IPS DF 6.9 (cell line): ENCODE measurements around the gene PTPRN2.
"Not testable (repeated sequence)": the region's sequence is repeated elsewhere in the genome, so short reads cannot be mapped to it uniquely, and the experiment has no call there.

Experiments used
- DNase-seq: peaks from one replicate; pipeline ENCODE4 v3.0.0-alpha.2; 2013; ENCODE audit warnings: low read depth, low spot score
- H3K27ac ChIP-seq: one replicate; pipeline ENCODE4 v1.5.1; 2013; ENCODE audit warnings: low read length, control low read depth
- H3K27me3 ChIP-seq: 2 replicates; pipeline ENCODE4 v1.6.1; 2013; ENCODE audit warnings: mild to moderate bottlenecking, low read length; ENCODE audit not compliant: control insufficient read depth, insufficient read depth
- H3K36me3 ChIP-seq: 2 replicates; pipeline ENCODE4 v1.6.1; 2013; ENCODE audit warnings: low read length; ENCODE audit not compliant: control insufficient read depth, insufficient read depth
- H3K4me1 ChIP-seq: 2 replicates; pipeline ENCODE4 v1.6.1; 2013; ENCODE audit warnings: low read length; ENCODE audit not compliant: control insufficient read depth, insufficient read depth
- H3K4me3 ChIP-seq: 2 replicates; pipeline ENCODE4 v1.5.1; 2013; ENCODE audit warnings: mild to moderate bottlenecking, low read length
- H3K9me3 ChIP-seq: 2 replicates; pipeline ENCODE4 v1.6.1; 2013; ENCODE audit warnings: low read length, inconsistent platforms; ENCODE audit not compliant: control insufficient read depth, insufficient read depth
- WGBS: extraction: QIAGEN DNeasy Blood & Tissue Kit; methylation state at CpG from one replicate; pipeline ENCODE4 v1.1.7; 2013; ENCODE audit warnings: mixed read lengths, missing lambda C conversion rate; ENCODE audit not compliant: insufficient read length, insufficient coverage; 5-methylcytosine and 5-hydroxymethylcytosine counted together

Gene PTPRN2

DNA sequence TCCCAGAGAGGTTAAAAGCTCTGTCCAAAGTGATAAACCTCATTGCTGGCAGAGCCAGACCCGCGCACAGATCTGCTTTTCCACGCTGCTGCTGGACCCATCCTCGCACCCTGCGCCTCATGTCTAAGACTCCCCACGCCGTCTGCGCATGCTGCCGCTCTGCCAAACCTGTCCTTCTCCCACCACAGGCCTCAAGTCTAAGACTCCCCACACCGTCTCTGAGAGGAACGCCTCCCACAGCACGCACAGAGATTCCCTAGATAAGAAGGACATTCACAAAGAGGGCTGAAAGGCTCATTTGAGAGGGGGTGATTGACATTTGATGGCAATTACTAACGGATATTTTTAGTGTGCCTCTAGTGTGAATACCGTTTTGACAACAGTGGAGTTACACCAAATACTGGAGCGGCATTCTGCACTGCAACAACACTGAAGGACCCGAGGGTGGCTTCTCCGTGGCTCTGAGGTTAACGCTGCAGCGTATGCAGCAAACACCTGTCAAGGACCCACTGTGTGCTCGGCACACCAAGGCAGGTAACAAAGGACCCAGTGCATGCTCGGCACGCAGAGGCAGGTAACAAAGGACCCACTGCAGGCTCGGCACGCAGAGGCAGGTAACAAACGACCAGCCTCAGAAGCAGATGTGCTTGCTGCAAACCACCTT is 1019.4 kb downstream of the PTPRN2 start:
- Histone ChIP-seq H3K27ac (no peak overlapping the region), H3K9me3 (peaks cover 22% of the 10 kb centered on the region), H3K4me1 (no peaks in the 10 kb centered on the region), H3K27me3 (no peaks in the 10 kb centered on the region), H3K36me3 (no peaks in the 10 kb centered on the region), H3K4me3 (no peak overlapping the region)
- WGBS, result no CpG with 5 or more reads among the region's 25 CpGs
- DNase-seq, result no peak

DNA sequence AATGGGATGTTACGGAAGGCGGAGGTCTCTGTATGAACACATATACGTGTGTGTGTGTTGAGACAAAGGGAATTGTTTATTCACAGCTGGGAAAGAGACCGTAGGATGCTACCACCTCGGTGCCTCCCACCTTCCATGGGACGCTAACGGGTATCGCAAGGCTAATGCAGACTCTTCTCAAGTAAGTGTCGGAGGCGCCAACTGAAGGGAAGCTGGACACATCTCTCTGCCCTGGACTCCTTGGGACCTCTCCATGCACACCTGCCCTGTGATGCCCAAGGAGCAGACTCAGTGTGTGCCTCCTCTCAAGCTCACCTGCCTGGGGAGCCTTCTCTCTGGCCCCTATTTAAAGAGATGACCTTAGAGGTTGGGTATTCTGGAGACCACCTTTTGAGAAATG is 1020.0 kb downstream of the PTPRN2 start:
- WGBS, result no CpG with 5 or more reads among the region's 10 CpGs
- Histone ChIP-seq H3K36me3 (no peaks in the 10 kb centered on the region), H3K4me1 (no peaks in the 10 kb centered on the region), H3K9me3 (peaks cover 21% of the 10 kb centered on the region), H3K27ac (no peak overlapping the region), H3K27me3 (no peaks in the 10 kb centered on the region), H3K4me3 (no peak overlapping the region)
- DNase-seq, result no peak

DNA sequence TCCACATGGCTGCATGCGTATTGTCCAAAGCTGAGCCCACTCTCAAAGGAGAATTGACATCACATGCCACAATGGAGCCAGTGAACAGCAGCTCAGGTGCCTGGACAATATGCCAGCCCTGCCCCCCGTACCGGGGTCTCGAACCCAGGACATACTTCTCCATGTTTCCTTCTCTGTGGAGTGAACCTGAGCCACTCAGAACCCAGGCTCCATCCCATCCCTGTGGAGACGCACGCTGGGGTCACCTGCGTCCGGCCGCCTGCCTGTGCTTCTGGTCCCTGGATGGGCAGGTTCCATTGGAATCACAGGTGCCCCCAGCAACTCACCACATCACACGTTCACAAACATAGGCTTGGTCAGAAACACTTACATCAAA is 1021.0 kb downstream of the PTPRN2 start:
- no peak overlapping the region for H3K4me3 ChIP-seq
- DNase-seq, result no peak
- no peak overlapping the region for H3K27ac ChIP-seq
- H3K36me3 ChIP-seq, result no peaks in the 10 kb centered on the region
- H3K9me3 ChIP-seq, result peaks cover 24% of the 10 kb centered on the region
- H3K27me3 ChIP-seq, result no peaks in the 10 kb centered on the region
- no CpG with 5 or more reads among the region's 10 CpGs for WGBS
- no peaks in the 10 kb centered on the region for H3K4me1 ChIP-seq

DNA sequence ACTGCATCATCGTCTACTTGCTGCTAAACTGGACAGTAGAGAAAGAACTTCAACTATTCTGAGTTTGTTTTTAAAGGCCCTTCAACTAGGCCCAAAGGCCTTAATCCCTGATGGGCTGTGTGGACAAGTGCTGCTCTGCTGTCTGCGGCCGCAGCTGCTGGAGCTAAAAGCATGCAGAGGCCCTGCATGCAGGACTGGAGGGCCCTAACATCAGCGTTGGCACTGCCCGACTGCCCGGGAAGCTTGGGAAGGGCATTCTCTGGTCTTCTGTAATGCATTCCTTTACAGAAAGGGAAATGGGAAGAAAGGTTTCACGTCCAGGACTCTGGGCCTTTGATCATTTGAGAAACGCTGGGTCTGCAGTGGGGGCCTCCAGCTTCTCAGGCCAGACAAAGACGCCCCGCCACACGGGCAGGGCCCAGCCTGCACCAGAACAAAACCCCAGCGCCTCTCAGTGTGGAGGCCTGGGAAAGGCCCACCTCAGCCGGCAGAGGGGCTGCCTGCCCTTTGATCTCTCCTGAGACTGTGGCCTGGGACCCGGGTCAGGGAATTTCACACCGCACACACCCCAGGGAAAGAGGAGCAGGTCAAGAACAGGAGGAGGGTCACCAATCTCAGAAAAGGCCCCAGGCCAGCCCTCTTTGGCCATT is 1021.5 kb downstream of the PTPRN2 start:
- H3K9me3 ChIP-seq, result peaks cover 24% of the 10 kb centered on the region
- no peaks in the 10 kb centered on the region for H3K27me3 ChIP-seq
- no peak overlapping the region for H3K27ac ChIP-seq
- H3K4me3 ChIP-seq, result no peak overlapping the region
- H3K4me1 ChIP-seq, result no peaks in the 10 kb centered on the region
- H3K36me3 ChIP-seq, result no peaks in the 10 kb centered on the region
- DNase-seq, result no peak
- WGBS, result no CpG with 5 or more reads among the region's 15 CpGs

DNA sequence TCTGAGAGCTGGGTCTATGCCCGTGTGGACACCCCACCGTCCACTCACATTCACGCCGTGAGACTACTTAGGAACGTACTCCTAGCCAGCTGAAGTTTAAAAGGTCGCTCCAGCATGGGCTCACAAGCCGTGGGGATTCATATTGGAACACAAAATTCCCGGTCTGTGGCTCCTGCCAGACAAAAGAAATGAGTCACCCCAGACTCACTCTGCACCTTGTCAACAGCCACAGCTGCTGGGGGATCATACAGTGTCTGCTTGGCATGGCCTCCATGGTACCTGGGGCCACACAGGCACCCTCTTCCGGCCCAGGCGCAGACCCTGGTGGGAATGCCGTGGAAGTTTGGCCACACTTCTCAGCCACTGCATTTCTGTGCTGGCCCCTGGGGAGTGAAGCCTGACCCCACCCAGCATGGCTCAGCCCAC is 1022.4 kb downstream of the PTPRN2 start:
- Histone ChIP-seq H3K27ac (no peak overlapping the region), H3K27me3 (no peaks in the 10 kb centered on the region), H3K4me1 (no peaks in the 10 kb centered on the region), H3K9me3 (peaks cover 29% of the 10 kb centered on the region), H3K4me3 (no peak overlapping the region), H3K36me3 (no peaks in the 10 kb centered on the region)
- WGBS, result no CpG with 5 or more reads among the region's 11 CpGs
- DNase-seq, result no peak

DNA sequence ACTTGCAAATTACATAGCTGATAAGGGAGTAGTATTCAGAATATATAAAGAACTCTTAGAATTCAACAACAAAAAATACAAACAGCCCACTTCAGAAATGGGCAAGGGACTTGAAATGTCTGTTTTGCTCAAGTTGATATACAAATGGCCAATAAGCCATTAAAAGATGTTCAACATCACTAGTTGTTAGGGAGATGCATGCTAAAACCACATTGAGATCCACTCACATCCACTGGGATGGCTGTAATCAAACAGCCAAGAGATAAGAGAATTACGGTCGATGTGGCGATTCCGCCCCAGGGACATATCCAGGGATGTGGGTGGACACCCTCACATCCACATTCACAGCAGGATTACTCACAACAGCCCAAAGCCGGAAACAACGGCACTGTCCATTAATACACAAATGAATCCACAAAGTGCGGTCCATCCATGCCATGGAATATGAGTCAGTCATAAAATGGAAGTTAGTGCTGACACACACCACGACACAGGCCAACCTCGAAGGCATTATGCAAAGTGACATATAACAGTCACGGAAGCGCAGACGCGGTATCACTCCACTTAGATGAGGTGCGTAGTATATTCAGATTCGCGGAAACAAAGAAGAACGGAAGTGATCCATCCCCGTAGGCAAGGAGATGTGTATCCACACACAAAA is 1023.0 kb downstream of the PTPRN2 start:
- Histone ChIP-seq H3K4me3 (no peak overlapping the region), H3K27ac (no peak overlapping the region), H3K4me1 (no peaks in the 10 kb centered on the region), H3K9me3 (peaks cover 30% of the 10 kb centered on the region), H3K27me3 (no peaks in the 10 kb centered on the region), H3K36me3 (no peaks in the 10 kb centered on the region)
- no CpG with 5 or more reads among the region's 18 CpGs for WGBS
- DNase-seq, result no peak

DNA sequence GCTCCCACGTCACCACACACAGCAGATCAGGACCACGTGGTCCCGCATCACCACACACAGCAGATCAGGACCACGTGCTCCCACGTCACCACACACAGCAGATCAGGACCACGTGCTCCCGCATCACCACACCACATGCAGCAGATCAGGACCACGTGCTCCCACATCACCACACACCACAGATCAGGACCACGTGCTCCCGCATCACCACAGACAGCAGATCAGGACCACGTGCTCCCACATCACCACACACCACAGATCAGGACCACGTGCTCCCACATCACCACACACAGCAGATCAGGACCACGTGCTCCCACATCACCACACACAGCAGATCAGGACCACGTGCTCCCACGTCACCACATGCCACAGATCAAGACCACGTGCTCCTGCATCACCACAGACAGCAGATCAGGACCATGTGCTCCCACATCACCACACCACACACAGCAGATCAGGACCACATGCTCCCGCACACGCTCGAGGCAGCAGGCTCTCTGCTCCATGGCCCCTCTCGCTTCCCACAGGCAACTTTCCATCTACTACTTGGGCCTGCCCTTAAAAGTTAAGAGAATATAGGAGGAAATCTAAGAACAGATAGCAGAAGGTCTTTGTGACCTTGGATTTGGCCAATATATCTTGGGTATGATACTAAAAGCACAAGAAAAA is 1024.0 kb downstream of the PTPRN2 start:
- no CpG with 5 or more reads among the region's 20 CpGs for WGBS
- not testable (repeated sequence) for H3K27ac ChIP-seq

DNA sequence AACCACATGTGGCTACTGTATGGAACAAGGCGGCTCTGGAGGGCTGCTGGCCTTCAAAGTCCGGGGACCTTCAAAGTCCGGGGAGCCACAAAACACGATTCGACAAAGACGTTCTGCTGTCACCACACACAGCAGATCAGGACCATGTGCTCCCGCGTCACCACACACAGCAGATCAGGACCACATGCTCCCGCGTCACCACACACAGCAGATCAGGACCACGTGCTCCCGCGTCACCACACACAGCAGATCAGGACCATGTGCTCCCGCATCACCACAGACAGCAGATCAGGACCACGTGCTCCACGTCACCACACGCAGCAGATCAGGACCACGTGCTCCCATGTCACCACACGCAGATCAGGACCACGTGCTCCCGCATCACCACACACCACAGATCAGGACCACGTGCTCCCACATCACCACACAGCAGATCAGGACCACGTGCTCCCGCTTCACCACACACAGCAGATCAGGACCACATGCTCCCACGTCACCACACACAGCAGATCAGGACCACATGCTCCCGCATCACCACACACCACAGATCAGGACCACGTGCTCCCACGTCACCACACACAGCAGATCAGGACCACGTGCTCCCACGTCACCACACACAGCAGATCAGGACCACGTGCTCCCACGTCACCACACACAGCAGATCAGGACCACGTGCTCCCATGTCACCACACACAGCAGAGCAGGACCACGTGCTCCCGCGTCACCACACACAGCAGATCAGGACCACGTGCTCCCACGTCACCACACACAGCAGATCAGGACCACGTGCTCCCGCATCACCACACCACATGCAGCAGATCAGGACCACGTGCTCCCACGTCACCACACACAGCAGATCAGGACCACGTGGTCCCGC is 1024.9 kb downstream of the PTPRN2 start:
- no CpG with 5 or more reads among the region's 44 CpGs for WGBS
- not testable (repeated sequence) for DNase-seq, H3K27ac ChIP-seq, H3K36me3 ChIP-seq, H3K4me3 ChIP-seq, H3K27me3 ChIP-seq, H3K4me1 ChIP-seq
- H3K9me3 ChIP-seq, result peaks cover 24% of the 10 kb centered on the region

More for the DNA sequence above, 1024.0 kb downstream of the PTPRN2 start:
- H3K36me3 ChIP-seq, H3K4me1 ChIP-seq, DNase-seq, H3K27me3 ChIP-seq, H3K4me3 ChIP-seq: not testable (repeated sequence)
- H3K9me3 ChIP-seq, result peaks cover 29% of the 10 kb centered on the region

DNA sequence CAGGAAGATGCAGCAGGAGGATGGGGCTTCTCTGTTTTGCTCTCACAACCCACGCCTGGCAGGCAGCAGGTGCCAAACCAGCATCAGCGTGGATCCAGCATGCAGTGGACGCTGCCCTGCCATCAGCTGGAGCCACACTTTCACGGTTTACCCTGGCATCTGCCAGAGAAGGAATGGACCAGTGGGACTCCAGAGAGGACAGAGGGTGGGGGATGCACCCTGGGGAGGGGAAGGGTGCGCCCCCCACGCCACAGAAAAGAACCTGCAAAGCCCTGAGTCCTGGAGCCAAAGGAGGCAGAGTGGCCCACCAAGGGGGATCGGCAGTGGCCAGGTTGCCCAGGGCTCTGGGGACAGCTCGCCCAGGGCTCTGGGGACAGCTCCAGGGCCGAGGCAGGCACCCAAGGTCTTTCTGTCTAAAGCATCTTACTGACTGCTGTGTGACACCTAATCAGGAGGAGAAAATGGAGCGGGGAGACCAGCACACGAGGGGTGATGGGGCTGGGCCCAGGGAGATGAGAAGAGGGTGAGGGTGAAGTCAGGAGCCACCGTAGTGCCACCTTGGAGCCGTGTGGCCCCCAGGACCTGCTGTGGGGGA is 1025.7 kb downstream of the PTPRN2 start:
- no peak for DNase-seq
- H3K4me3 ChIP-seq, result no peak overlapping the region
- no peak overlapping the region for H3K27ac ChIP-seq
- H3K4me1 ChIP-seq, result no peaks in the 10 kb centered on the region
- WGBS, result no CpG with 5 or more reads among the region's 13 CpGs
- peaks cover 28% of the 10 kb centered on the region for H3K9me3 ChIP-seq
- no peaks in the 10 kb centered on the region for H3K36me3 ChIP-seq
- no peaks in the 10 kb centered on the region for H3K27me3 ChIP-seq

DNA sequence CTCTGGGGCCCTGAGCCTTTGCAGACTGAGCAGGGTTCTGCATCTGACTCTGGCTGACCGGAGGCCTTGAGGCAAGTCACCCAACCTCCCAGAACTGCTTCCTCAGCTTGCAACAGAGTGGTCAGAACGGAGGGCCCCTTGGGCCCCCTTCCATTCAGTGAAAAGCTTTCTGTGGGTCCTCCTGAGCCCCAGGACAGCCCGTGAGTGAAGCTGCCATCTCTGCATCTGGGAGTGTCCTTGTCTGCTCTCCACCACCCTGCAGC is 1026.2 kb downstream of the PTPRN2 start:
- no peaks in the 10 kb centered on the region for H3K4me1 ChIP-seq
- WGBS, result no CpG with 5 or more reads among the region's 3 CpGs
- H3K4me3 ChIP-seq, result no peak overlapping the region
- no peak for DNase-seq
- peaks cover 28% of the 10 kb centered on the region for H3K9me3 ChIP-seq
- H3K36me3 ChIP-seq, result no peaks in the 10 kb centered on the region
- no peaks in the 10 kb centered on the region for H3K27me3 ChIP-seq
- no peak overlapping the region for H3K27ac ChIP-seq
